ENCODE data around the gene FKBP3.

FKBP3 gene

DNA sequence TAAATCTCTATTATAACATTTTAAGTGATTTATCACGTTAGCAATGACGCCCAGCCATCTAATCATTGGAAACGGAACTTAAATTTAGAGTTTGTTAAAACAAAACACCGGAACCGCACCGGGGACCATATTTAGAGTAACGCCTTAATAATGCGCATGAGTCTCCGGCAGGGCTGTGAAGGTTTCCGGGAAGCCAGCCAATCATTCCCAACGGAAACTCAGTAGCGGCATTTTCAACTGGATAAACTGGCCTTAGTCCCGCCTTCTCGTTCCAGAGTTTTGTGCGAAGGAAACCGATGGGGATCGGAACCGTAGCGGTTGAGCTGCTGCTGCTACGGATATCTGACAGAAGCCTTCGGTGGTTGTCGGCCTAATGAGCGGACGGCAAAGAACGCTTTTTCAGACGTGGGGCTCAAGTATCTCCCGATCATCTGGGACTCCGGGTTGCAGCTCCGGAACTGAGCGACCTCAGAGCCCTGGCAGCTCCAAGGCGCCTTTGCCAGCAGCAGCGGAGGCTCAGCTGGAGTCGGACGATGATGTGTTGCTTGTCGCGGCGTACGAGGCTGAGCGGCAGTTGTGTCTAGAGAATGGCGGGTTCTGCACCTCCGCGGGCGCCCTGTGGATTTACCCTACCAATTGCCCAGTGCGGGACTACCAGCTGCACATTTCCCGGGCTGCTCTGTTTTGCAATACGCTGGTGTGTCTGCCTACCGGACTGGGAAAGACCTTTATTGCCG is 1.5 kb upstream of the FKBP3 start, which contains the start of gene FANCM:
Gene FANCM, plus strand, starts transcription at position 272 of the 737 bp plus-strand sequence. Its CDS starts 102 bp downstream, at position 374.
- DNase-seq (ENCODE audit: low read depth in 1 of 2, low spot score in 1 of 2), result peak; percentile 79 to 99
- in situ Hi-C loops (cut with HindIII; ENCODE audit: low pct_unique_long_range_greater_than_20kb, low sequenced_read_pairs), result no loop called here
- TF ChIP-seq JUND (IDR thresholded peaks at IDR 0.05; ENCODE audit: low read depth), result no peak

DNA sequence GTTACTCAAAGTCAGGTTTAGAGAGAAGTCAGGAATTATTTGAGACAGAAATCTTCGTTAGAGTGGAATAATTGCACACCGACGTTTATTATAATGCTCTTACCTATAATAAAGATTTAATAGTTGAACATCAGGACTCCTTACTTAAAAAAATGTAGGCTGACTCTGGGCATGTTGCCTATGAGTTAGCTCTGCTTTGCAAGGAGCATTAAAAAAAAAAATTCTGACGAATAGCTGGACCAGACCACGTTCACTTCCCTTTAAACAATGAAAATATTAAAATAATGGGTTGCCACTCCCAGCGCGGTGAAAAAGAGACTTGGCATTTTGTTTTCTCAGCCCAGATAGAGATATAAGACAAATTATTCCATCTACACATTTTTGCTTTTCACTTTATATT is 875 bp upstream of the FKBP3 start:
- in situ Hi-C loops (cut with HindIII; ENCODE audit: low pct_unique_long_range_greater_than_20kb, low sequenced_read_pairs), result no loop called here
- DNase-seq (ENCODE audit: low read depth in 1 of 2, low spot score in 1 of 2), result peak in 1 of 2 experiments; percentile 11
- no peak for TF ChIP-seq JUND (IDR thresholded peaks at IDR 0.05; ENCODE audit: low read depth)

DNA sequence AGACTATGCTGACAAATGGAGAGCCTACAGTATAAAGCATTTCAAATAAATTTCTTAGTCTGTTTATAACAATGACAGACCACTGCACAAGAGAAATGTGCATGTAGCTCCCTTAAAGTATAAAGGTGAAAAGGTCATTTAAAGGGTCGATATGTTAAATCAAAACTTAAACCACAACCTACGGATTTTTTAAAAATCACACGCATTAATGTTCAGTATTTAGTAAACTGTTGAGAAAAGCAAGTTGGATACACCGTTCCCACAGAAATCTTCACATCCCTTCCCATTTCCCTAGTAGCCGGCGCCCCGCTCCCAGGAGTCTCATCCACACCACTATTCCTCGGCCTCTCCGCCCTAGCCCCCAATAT is 614 bp downstream of the FKBP3 start:
- in situ Hi-C loops (cut with HindIII; ENCODE audit: low pct_unique_long_range_greater_than_20kb, low sequenced_read_pairs), result no loop called here
- no peak for DNase-seq (ENCODE audit: low read depth in 1 of 2, low spot score in 1 of 2)
- TF ChIP-seq JUND (IDR thresholded peaks at IDR 0.05; ENCODE audit: low read depth), result no peak

DNA sequence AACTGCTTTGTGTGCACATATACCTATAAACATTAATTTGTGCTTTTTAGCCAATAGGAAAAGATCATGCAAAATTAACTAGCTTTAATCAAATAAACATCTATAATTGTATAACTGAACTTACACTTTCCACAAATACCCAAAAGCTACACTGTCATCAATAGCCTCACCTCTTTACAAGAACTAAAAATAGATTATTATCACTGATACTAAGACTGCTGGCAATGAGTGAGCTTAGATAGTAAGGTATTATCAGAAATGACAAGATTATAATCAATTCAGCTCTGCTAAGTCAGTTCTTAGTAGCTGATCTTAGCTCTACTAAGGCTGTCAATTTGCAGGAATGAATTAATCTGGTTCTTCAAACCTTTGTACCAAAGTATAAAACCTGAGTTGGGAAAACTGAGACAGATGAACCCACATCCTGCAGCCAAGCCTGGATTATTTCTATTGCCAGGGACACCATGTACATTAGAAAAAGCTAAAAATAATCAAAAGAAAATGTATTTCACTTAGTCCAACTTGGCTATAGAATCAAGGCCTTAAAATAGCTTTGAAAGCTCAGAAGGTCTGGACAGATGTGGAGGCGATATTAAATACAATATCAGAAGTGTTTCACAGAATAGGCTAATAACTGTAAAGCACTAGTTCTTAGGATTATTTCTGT is 5.2 kb downstream of the FKBP3 start:
- no peak for TF ChIP-seq JUND (IDR thresholded peaks at IDR 0.05; ENCODE audit: low read depth)
- no peak for DNase-seq (ENCODE audit: low read depth in 1 of 2, low spot score in 1 of 2)
- in situ Hi-C loops (cut with HindIII; ENCODE audit: low pct_unique_long_range_greater_than_20kb, low sequenced_read_pairs), result no loop called here

DNA sequence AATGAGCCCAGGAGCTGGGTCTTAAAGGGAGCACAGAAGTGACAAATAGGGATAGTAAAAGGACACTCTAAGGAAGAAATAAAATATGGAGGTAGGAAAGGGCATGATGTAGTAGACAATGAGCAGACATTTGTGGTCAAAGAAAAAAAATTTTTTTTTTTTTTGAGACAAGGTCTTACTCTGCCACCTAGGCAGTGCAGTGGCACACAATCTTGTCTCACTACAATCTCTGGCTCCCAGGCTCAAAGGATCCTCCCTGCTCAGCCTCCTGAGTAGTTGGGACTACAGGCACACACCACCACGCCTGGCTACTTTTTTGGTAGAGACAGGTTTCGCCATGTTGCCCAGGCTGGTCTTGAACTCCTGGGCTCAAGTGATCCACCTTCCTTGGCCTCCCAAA is 8.5 kb downstream of the FKBP3 start:
- in situ Hi-C loops (cut with HindIII; ENCODE audit: low pct_unique_long_range_greater_than_20kb, low sequenced_read_pairs), result no loop called here
- no peak for TF ChIP-seq JUND (IDR thresholded peaks at IDR 0.05; ENCODE audit: low read depth)
- DNase-seq (ENCODE audit: low read depth in 1 of 2, low spot score in 1 of 2), result no peak

DNA sequence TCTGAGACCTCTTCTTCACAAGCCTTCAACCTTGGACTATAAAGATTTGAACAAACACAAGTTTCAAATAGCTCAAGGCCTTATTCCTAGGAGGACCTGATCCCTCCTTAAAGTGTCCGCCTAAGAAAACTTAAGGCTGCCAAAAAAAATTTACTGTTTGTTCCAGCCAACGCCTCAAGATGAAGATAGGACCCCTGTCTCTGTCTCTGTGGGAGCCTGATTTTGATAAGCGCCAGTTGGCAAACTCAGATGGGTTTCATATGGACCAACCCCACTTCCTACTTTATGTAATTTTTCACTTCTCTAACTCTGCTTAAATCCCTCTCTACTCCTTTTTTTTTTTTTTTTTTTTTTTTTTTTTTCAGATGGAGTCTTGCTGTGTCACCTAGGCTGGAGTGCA is 11.0 kb downstream of the FKBP3 start:
- no peak for DNase-seq (ENCODE audit: low read depth in 1 of 2, low spot score in 1 of 2)
- in situ Hi-C loops (cut with HindIII; ENCODE audit: low pct_unique_long_range_greater_than_20kb, low sequenced_read_pairs), result no loop called here
- TF ChIP-seq JUND (IDR thresholded peaks at IDR 0.05; ENCODE audit: low read depth), result no peak

DNA sequence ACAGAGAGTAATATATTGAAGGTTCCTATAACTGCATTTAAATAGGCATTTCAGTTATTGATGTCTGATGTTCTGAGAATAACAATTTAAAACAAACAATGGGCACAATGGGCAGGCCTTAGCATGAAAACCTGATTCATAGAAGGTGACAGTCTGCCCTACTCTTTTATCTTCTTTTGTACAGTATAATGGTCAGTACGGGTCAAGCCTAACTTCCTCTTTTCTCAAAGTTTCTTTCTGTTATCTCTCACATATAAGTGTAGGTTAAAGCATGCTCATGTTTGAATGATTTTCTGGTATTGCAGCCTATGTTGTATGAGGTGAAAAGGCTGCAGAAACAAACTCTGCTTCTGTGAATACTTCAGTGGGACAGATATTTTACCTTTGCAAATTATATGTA is 14.2 kb downstream of the FKBP3 start:
- DNase-seq (ENCODE audit: low read depth in 1 of 2, low spot score in 1 of 2), result no peak
- in situ Hi-C loops (cut with HindIII; ENCODE audit: low pct_unique_long_range_greater_than_20kb, low sequenced_read_pairs), result no loop called here
- TF ChIP-seq JUND (IDR thresholded peaks at IDR 0.05; ENCODE audit: low read depth), result no peak

DNA sequence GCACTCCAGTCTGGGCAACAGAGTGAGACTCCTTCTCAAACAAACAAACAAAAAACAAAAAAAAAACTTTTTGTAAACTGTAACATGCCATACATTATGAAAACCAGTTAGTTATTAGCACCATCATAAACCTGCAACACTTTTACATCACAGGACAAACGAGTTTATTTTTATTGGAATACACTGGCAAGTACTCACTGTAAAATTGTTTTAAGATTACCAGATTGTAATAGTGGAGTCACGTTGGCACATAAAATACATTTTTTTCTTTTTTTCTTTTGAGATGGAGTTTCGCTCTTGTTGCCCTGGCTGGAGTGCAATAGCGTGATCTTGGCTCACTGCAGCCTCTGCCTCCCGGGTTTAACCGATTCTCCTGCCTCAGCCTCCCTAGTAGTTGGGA is 15.7 kb downstream of the FKBP3 start:
- TF ChIP-seq JUND (IDR thresholded peaks at IDR 0.05; ENCODE audit: low read depth), result no peak
- in situ Hi-C loops (cut with HindIII; ENCODE audit: low pct_unique_long_range_greater_than_20kb, low sequenced_read_pairs), result no loop called here
- no peak for DNase-seq (ENCODE audit: low read depth in 1 of 2, low spot score in 1 of 2)

DNA sequence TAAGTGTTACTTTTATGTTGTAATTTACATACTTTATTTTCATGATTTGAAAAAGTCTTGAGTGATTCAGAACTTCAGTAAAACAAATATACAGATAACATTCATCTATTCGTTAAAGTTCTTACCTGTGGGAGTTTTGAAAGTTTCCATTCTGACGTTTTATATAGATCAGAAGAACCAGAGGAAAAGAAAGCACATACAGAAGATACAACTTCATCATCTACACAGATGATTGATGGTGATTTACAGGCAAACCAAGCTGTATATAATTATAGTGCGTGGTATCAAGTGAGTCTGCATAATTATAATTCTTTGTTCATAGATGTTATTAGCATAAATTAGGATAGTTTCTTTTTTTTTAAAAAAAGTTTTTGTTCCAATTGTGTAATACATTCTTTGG is 20.0 kb downstream of the FKBP3 start:
- DNase-seq (ENCODE audit: low read depth in 1 of 2, low spot score in 1 of 2), result no peak
- in situ Hi-C loops (cut with HindIII; ENCODE audit: low pct_unique_long_range_greater_than_20kb, low sequenced_read_pairs), result no loop called here
- TF ChIP-seq JUND (IDR thresholded peaks at IDR 0.05; ENCODE audit: low read depth), result no peak

DNA sequence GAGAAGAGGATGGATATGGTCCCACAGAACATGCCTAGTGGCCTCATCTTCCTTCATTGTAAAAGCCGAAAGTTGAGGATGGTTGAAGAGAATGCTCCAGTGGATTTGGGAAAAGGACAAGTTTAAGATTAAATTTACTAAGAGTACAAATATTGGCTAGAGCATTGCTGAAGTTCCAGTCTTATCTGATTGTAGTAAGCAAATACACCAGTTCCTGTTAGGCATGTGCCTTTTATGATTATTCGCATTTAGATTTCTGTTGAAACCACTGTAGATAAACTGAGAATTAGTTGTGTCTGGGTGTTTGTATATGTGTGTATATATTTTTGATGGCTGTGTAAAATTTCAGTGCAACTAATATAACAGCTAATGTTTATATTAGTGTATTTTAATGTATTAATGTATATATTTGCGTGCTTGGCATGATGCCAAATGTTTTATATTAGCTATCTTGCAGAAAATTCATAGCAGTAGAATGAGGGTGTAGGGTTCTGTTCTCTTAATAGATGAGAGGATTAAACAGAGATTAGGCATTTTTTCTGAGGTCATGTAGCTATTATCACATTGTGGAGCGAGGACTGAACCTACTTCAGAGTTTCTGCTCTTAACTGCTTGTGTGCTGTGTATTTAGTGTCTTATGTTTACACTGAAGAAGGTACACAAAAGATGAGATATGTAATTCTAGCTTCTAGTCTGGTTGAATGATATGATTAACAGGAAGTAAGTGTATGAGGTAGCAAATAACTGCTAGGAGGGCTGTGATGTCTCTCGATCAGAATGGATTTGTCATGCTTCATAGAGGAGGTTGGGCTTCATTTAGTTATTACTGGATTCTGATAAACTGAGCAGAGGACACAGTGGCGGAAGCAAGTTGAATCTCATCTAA is 21.1 kb downstream of the FKBP3 start:
- in situ Hi-C loops (cut with HindIII; ENCODE audit: low pct_unique_long_range_greater_than_20kb, low sequenced_read_pairs), result no loop called here
- peak; percentile 81 for TF ChIP-seq JUND (IDR thresholded peaks at IDR 0.05; ENCODE audit: low read depth)
- peak in 1 of 2 experiments; percentile 80 for DNase-seq (ENCODE audit: low read depth in 1 of 2, low spot score in 1 of 2)

DNA sequence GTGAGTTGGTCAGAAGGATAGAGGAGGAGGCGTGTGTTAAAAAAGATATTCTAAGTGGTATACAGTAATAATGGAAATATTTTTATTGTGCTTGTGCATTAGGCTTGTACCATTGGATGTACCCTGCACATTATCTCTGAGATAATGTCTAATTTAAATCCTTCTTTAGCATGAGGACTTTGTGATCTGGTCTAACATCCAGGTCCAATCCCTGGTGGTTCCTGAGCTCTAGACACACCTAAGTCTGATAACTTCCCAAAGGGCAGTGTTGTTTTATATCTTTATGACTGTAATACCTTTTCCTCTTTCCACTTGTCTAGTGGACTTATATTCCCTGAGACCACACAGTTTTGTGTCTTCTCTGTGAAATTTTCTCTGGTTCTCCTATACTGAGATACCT is 29.7 kb downstream of the FKBP3 start:
- no peak for TF ChIP-seq JUND (IDR thresholded peaks at IDR 0.05; ENCODE audit: low read depth)
- DNase-seq (ENCODE audit: low read depth in 1 of 2, low spot score in 1 of 2), result no peak
- in situ Hi-C loops (cut with HindIII; ENCODE audit: low pct_unique_long_range_greater_than_20kb, low sequenced_read_pairs), result no loop called here

DNA sequence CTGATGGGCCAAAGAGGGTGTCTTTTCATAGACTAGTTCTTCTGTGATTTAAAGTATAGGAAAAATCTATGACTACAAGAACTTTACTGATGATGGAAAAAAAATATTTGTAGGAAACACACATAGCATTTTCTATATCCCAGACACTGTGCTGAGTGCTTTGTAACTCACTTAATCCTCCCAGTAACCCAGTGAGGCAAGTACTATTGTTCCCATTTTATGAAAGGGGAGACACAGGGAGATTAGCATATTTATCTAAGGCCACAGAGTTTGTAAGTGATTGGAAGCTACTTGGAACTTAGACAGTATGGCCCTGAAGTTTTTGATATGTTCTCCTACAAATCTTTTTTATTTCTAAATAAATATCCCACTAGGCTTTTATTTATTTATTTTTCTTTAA is 30.5 kb downstream of the FKBP3 start:
- in situ Hi-C loops (cut with HindIII; ENCODE audit: low pct_unique_long_range_greater_than_20kb, low sequenced_read_pairs), result no loop called here
- no peak for TF ChIP-seq JUND (IDR thresholded peaks at IDR 0.05; ENCODE audit: low read depth)
- no peak for DNase-seq (ENCODE audit: low read depth in 1 of 2, low spot score in 1 of 2)

DNA sequence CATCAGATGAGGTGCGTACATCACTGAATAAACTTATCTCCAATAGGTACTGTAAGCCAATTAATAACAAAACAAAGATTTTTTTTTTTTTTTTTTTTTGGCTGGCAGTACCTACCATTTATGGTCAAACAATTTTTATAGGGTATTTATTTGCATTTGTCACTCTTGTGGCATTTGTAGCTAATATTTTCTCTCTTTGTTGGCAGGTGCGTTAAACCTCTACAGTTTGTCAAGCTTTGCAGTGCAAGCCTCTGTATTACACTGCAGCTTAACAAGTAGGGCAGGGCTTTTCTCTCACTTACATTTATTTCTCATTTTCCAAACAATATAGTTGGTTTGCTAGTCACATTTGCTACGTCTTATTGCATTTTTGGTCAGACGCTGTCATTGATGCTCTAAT is 38.1 kb downstream of the FKBP3 start:
- no peak for TF ChIP-seq JUND (IDR thresholded peaks at IDR 0.05; ENCODE audit: low read depth)
- no peak for DNase-seq (ENCODE audit: low read depth in 1 of 2, low spot score in 1 of 2)
- in situ Hi-C loops (cut with HindIII; ENCODE audit: low pct_unique_long_range_greater_than_20kb, low sequenced_read_pairs), result no loop called here

Data from T47D (cell line).